Heart left ventricle (tissue), 16 donors: ENCODE results near the gene C11orf58. TPM values are rescaled to one million over a fixed set of nuclear protein-coding genes. Genes with fewer than 3 reads are reported as not detected.

Source experiments
- ATAC-seq, 4 donors: fragments of 200-7000 bp; cut with Tn5 transposase; one replicate each; pipeline ENCODE4 v1.9.1; 2020 to 2022; ENCODE audit warnings: moderate library complexity in 4 of 4, mild to moderate bottlenecking in 3 of 4, moderate number of reproducible peaks in 1 of 4
- DNase-seq, 5 donors: peaks; one replicate each; pipeline ENCODE4 v3.0.0-alpha.2; 2020
- H3K27ac ChIP-seq, 12 donors: fragments of 200-600 bp; sonication (generic) in 4 of 12; one replicate each; pipeline versions ENCODE4 v1.5.0 to v1.8.0; 2016 to 2022; ENCODE audit warnings: mild to moderate bottlenecking in 2 of 12
- H3K27me3 ChIP-seq, 9 donors: fragments of 200-600 bp; sonication (generic) in 2 of 9; one replicate each; pipeline versions ENCODE4 v1.5.1 to v1.8.0; 2016 to 2022; ENCODE audit warnings: mild to moderate bottlenecking in 3 of 9
- H3K36me3 ChIP-seq, 9 donors: fragments of 200-600 bp; sonication (generic) in 2 of 9; one replicate each; pipeline versions ENCODE4 v1.5.0 to v1.8.0; 2018 to 2022; ENCODE audit warnings: mild to moderate bottlenecking in 2 of 9
- H3K4me1 ChIP-seq, 12 donors: fragments of 200-600 bp; sonication (generic) in 4 of 12; one replicate each; pipeline versions ENCODE4 v1.5.0 to v1.8.0; 2016 to 2022; ENCODE audit warnings: mild to moderate bottlenecking in 3 of 12
- H3K4me3 ChIP-seq, 12 donors: fragments of 200-600 bp; sonication (generic) in 4 of 12; one replicate each; pipeline versions ENCODE4 v1.5.0 to v1.8.0; 2017 to 2022; ENCODE audit warnings: mild to moderate bottlenecking in 9 of 12, moderate library complexity in 4 of 12
- H3K9me3 ChIP-seq, 12 donors: fragments of 200-600 bp; sonication (generic) in 4 of 12; one replicate each; pipeline versions ENCODE4 v1.5.0 to v1.8.0; 2016 to 2022; ENCODE audit warnings: mild to moderate bottlenecking in 1 of 12
- POLR2A ChIP-seq, 2 donors: fragments of 450-650 bp; IDR thresholded peaks; one replicate each; pipeline ENCODE4 v1.6.1; 2017; ENCODE audit warnings: antibody characterized with exemption in 2 of 2, mild to moderate bottlenecking in 2 of 2, moderate library complexity in 2 of 2
- WGBS, 4 donors: extraction: QIAGEN DNeasy Blood & Tissue Kit in 2 of 4; methylation state at CpG; one replicate each; pipeline versions ENCODE4 v1.1.5 to v1.1.7; 2013 to 2018; 5-methylcytosine and 5-hydroxymethylcytosine counted together
- intact Hi-C, 10 donors: fragments of 100-400 bp; cut with DNase I; formaldehyde crosslinking; loops; one replicate each; pipeline versions ENCODE4 v1.11.1 to v1.14.2; 2022
- polyA plus RNA-seq, 2 donors: library from polyadenylated mRNA; stranded (reverse); fragments of 200-250 nt; gene quantifications; one replicate each; pipeline ENCODE4 v1.2.3, GENCODE V29; 2013
- total RNA-seq, 9 donors: library from RNA; depleted of rRNA in 2 of 9; stranded (reverse); fragments of >200 nt in 2 of 9; fragmentation: NEBNext Ultra II Directional in 3 of 9; extraction: Animal tissue kit (Norgen Biotek cat#: 25700) in 3 of 9; gene quantifications; one replicate each; pipeline versions ENCODE4 v1.1.0 to v1.2.4, GENCODE V29; 2016 to 2023
- TF ChIP-seq, protein P1 (sequence below), 12 donors: fragments of 200-600 bp; sonication (generic) in 4 of 12; IDR thresholded peaks; one replicate each; pipeline versions ENCODE4 v1.5.0 to v1.8.0; 2018 to 2022; ENCODE audit warnings: antibody characterized with exemption in 12 of 12, mild to moderate bottlenecking in 5 of 12
- donor health status: ischemic (EF 13 %, LVEDD 7.1; RV severe dilation, severe dysfunction).
- donor health status: healthy with polysubstance abuse.
- donor health status: DM: no; HTN: yes; CAD: no.
- donor health status: DM: no; HTN: no; CAD: no.
- donor health status: ischemic (EF 25% LVEDD 6.9; RV normal size, moderate dysfunction).
- donor health status: ischemic (EF 25% LVEDD 5.7; RV mildly dilated, moderate dysfunction).
- donor health status: healthy.
- donor health status: DM: yes; HTN: yes; CAD: no.
- donor health status: ischemic (EF 35%, LVEDD 5.7; RV mildly dilated, moderate dysfunction).
- donor health status: nonischemic (EF 11% LVEDD 7.7; RV severe dilation, severe dysfunction).
- donor health status: DM: yes; HTN: yes; CAD: no.
- donor health status: PGD.
- donor health status: ischemic (EF 29% LVEDD 5.4; RV normal size, mild dysfunction).
- donor health status: nonischemic (EF 23%, LVEDD 6.1; RV moderate dilation, normal function).

C11orf58 gene
- total and polyA plus RNA-seq, 11 donors, result 78.3 to 147 (median 110) TPM

DNA sequence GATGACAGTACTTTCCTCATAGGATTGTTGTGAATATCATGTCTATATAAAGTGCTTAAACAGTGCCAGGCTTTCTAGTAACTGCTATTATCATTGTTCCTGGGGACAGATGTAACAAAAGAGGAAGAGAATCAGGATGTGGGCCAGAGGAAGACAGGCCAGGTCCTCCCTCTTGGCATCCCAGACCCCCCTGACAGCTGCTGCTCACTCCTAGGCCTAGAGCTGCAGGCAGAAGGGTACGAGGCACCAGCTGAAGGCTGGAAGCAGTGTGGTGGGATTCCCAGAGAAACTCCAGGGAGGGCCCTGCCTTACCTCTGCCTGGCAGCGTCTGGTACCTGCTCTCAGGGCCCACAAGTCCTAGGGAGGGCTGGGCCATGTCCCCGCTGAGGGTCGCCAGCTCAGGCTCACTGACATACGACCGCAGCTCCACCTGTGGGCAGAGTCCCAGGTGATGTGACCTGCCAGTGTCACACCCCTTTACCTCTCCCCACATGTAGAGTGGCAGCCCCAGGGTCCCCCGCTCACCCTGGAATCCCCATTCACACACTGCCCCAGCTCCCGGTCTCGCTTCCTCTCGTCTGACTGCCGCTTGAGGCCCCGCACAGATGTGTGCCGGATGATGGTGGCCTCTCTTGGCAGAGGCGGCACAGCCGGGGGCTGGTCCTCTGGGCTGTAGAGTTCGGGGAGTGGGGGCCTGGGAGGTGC lies 52.2 kb downstream of the C11orf58 start:
- peak overlapping the region in 8 of 12 donors; percentile 4 to 72 (median 58) for H3K27ac ChIP-seq
- peaks cover 0 to 30% (median 7%) of the 10 kb centered on the region in 9 donors for H3K36me3 ChIP-seq
- ATAC-seq (no peak), DNase-seq (no peak)
- H3K9me3 ChIP-seq, result no peaks in the 10 kb centered on the region
- H3K4me3 ChIP-seq, result no peak overlapping the region
- intact Hi-C loops, result no loop called here
- WGBS, 4 donors, result 83 to 92% (median 90%) methylated on average over 13 to 16 of the region's 16 CpGs
- TF ChIP-seq, protein P1, sequence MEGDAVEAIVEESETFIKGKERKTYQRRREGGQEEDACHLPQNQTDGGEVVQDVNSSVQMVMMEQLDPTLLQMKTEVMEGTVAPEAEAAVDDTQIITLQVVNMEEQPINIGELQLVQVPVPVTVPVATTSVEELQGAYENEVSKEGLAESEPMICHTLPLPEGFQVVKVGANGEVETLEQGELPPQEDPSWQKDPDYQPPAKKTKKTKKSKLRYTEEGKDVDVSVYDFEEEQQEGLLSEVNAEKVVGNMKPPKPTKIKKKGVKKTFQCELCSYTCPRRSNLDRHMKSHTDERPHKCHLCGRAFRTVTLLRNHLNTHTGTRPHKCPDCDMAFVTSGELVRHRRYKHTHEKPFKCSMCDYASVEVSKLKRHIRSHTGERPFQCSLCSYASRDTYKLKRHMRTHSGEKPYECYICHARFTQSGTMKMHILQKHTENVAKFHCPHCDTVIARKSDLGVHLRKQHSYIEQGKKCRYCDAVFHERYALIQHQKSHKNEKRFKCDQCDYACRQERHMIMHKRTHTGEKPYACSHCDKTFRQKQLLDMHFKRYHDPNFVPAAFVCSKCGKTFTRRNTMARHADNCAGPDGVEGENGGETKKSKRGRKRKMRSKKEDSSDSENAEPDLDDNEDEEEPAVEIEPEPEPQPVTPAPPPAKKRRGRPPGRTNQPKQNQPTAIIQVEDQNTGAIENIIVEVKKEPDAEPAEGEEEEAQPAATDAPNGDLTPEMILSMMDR (IDR thresholded peaks at IDR 0.05), result no peak
- TF ChIP-seq POLR2A (IDR thresholded peaks at IDR 0.05), result no peak
- peaks cover 0 to 73% (median 41%) of the 10 kb centered on the region in 12 donors for H3K4me1 ChIP-seq
- no peaks in the 10 kb centered on the region for H3K27me3 ChIP-seq

DNA sequence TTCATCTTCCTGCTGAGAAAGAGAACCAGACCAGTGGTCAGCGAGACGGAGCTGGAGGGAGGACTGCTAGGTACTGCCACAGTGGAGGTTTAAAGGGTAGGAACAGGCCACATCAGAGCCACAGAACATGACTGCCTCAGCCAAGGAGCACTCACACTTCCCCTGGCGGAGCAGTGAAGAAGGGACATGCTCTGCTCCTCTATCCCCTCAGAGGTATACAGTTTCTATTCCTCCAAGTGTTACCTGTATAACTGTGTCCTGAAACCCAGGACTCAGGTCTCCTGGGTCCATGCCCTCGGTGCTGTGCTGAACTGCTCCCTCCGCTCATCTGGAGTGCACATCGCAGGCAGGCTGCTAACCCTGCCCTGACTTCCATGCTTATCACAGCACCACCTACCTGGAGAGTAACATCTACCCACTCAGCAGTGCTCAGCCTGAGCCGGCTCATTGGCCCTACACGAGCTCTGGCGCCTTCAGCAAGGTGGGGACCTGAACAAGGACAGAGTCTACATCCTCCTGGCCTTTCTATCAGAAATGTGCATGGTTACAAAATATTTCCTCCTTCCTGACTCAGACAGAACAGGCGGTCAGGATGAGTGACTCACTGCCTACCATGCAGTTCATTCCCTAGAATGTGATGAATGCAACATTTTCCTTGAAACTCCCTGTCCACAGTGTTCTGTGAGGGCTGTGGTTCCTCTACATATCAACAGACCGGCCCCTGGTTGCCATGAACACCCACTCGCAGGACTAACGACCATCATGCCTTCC lies 52.9 kb downstream of the C11orf58 start:
- H3K27ac ChIP-seq, result peak overlapping the region in 10 of 12 donors; percentile 4 to 72 (median 58)
- ATAC-seq (peak; percentile 57 to 80 (median 75)), DNase-seq (peak in 1 of 5 donors; percentile 68)
- WGBS, 4 donors, result 62 to 67% (median 64%) methylated on average over 13 of the region's 13 CpGs
- no peaks in the 10 kb centered on the region for H3K9me3 ChIP-seq
- no peak overlapping the region for H3K4me3 ChIP-seq
- intact Hi-C loops, result no loop called here
- TF ChIP-seq, protein P1 (IDR thresholded peaks at IDR 0.05), result no peak
- TF ChIP-seq POLR2A (IDR thresholded peaks at IDR 0.05), result no peak
- H3K36me3 ChIP-seq, result peaks cover 0 to 36% (median 7%) of the 10 kb centered on the region in 9 donors
- peaks cover 0 to 73% (median 39%) of the 10 kb centered on the region in 12 donors for H3K4me1 ChIP-seq
- H3K27me3 ChIP-seq, result no peaks in the 10 kb centered on the region

DNA sequence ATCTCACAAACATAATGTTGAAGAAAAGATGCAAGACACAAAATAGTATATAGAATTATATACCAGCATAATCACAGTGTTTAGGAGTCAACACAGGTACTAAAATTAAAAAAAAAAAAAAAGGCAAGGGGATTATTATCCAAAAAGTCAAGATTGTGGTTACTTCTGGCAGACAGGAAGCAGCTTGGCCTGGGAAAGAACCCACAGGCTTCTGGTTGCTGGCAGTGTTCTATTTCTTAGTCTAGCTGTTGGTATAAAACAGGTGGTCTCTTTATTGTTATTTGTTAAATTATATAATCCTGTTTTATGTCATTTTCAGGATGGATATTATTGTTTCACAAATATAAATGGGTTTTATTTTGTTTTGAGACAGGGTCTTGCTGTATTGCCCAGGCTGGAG lies 54.0 kb downstream of the C11orf58 start:
- peaks cover 0 to 40% (median 7%) of the 10 kb centered on the region in 9 donors for H3K36me3 ChIP-seq
- no peak for ATAC-seq
- no peaks in the 10 kb centered on the region for H3K27me3 ChIP-seq

More for the DNA sequence above, 54.0 kb downstream of the C11orf58 start:
- peak overlapping the region in 5 of 12 donors; percentile 1 to 71 (median 32) for H3K27ac ChIP-seq
- no peak overlapping the region for H3K4me3 ChIP-seq
- intact Hi-C loops, result no loop called here
- H3K9me3 ChIP-seq, result no peaks in the 10 kb centered on the region
- DNase-seq, result no peak
- TF ChIP-seq, protein P1 (IDR thresholded peaks at IDR 0.05), result no peak
- no peak for TF ChIP-seq POLR2A (IDR thresholded peaks at IDR 0.05)
- H3K4me1 ChIP-seq, result peaks cover 0 to 81% (median 36%) of the 10 kb centered on the region in 12 donors
